Glutamatergic neuron (in vitro differentiated cells): ENCODE data around the gene ADRM1. TPM values are rescaled to one million over a fixed set of nuclear protein-coding genes. Genes with fewer than 3 reads are reported as not detected.

Experiments
- DNase-seq: peaks from one replicate; pipeline ENCODE4 v3.0.0; 2022
- H3K27ac Mint-ChIP-seq: one replicate; pipeline ENCODE4 v1.8.0; 2020; ENCODE audit warnings: mild to moderate bottlenecking, mixed read lengths, inconsistent platforms; ENCODE audit not compliant: unreplicated experiment
- H3K27me3 Mint-ChIP-seq: one replicate; pipeline ENCODE4 v1.8.0; 2020; ENCODE audit warnings: mild to moderate bottlenecking, moderate library complexity, mixed read lengths, inconsistent platforms; ENCODE audit not compliant: unreplicated experiment
- H3K36me3 Mint-ChIP-seq: one replicate; pipeline ENCODE4 v1.8.0; 2020; ENCODE audit warnings: mild to moderate bottlenecking, mixed read lengths, inconsistent platforms; ENCODE audit not compliant: unreplicated experiment
- H3K4me1 Mint-ChIP-seq: one replicate; pipeline ENCODE4 v1.8.0; 2020; ENCODE audit warnings: mild to moderate bottlenecking, low read depth, mixed read lengths, inconsistent platforms; ENCODE audit not compliant: unreplicated experiment
- H3K4me3 Mint-ChIP-seq: one replicate; pipeline ENCODE4 v1.8.0; 2020; ENCODE audit warnings: mild to moderate bottlenecking, mixed read lengths, inconsistent platforms; ENCODE audit not compliant: unreplicated experiment
- H3K9me3 Mint-ChIP-seq: one replicate; pipeline ENCODE4 v1.8.0; 2020; ENCODE audit warnings: mild to moderate bottlenecking, moderate library complexity, mixed read lengths, inconsistent platforms; ENCODE audit not compliant: unreplicated experiment
- CTCF ChIP-seq: fragments of 200-600 bp; sonication (generic); IDR thresholded peaks from one replicate; pipeline ENCODE4 v1.5.0; 2021; ENCODE audit not compliant: partially characterized antibody, unreplicated experiment
- total RNA-seq: library from RNA; stranded (reverse); fragmentation: NEBNext Ultra II Directional; extraction: Animal tissue kit (Norgen Biotek cat#: 25700); gene quantifications from one replicate; pipeline ENCODE4 v1.2.1, GENCODE V29; 2021; ENCODE audit not compliant: unreplicated experiment

The ADRM1 gene
- total RNA-seq, 1 donor from 2014 or later, result 74.8 TPM

- Mint-ChIP-seq H3K36me3 (peaks cover 10% of the 10 kb centered on the region), H3K9me3 (peaks cover 14% of the 10 kb centered on the region), H3K4me1 (peaks cover 11% of the 10 kb centered on the region), H3K27me3 (peaks cover 13% of the 10 kb centered on the region), H3K27ac (no peak overlapping the region), H3K4me3 (no peak overlapping the region)
- no peak for TF ChIP-seq CTCF
- no peak for DNase-seq
Observed at GRCh38 chr20:62347445-62347844, 44.6 kb downstream of the ADRM1 start.

GRCh38 chr20:62348604-62349003, 45.8 kb downstream of the ADRM1 start:
- Mint-ChIP-seq H3K9me3 (peaks cover 13% of the 10 kb centered on the region), H3K36me3 (peaks cover 10% of the 10 kb centered on the region), H3K27me3 (peaks cover 15% of the 10 kb centered on the region), H3K4me1 (peaks cover 9% of the 10 kb centered on the region), H3K27ac (no peak overlapping the region), H3K4me3 (peak overlapping the region; percentile 2)
- DNase-seq, result no peak
- TF ChIP-seq CTCF, result no peak

- peak overlapping the region; percentile 20 for H3K4me3 Mint-ChIP-seq
Observed at GRCh38 chr20:62349556-62350097, 46.8 kb downstream of the ADRM1 start.

GRCh38 chr20:62350098-62350628, 47.4 kb downstream of the ADRM1 start:
- H3K4me3 Mint-ChIP-seq, result no peak overlapping the region

More at GRCh38 chr20:62349556-62350097, 46.8 kb downstream of the ADRM1 start:
- Mint-ChIP-seq H3K27me3 (peaks cover 15% of the 10 kb centered on the region), H3K9me3 (peaks cover 12% of the 10 kb centered on the region), H3K4me1 (peaks cover 10% of the 10 kb centered on the region), H3K36me3 (peaks cover 10% of the 10 kb centered on the region), H3K27ac (no peak overlapping the region)
- no peak for TF ChIP-seq CTCF
- peak; percentile 21 for DNase-seq

More at GRCh38 chr20:62350098-62350628, 47.4 kb downstream of the ADRM1 start:
- H3K27me3 Mint-ChIP-seq, result peaks cover 15% of the 10 kb centered on the region
- no peak for TF ChIP-seq CTCF
- peaks cover 10% of the 10 kb centered on the region for H3K4me1 Mint-ChIP-seq
- H3K27ac Mint-ChIP-seq, result no peak overlapping the region
- peaks cover 10% of the 10 kb centered on the region for H3K36me3 Mint-ChIP-seq
- peak; percentile 14 for DNase-seq
- H3K9me3 Mint-ChIP-seq, result peaks cover 11% of the 10 kb centered on the region
